GM19452 (cell line): ENCODE results near the gene CD81.

ENCODE experiments used
- ATAC-seq: cut with Tn5 transposase; IDR thresholded peaks from one replicate; pipeline ENCODE4 v1.9.1; 2021; ENCODE audit not compliant: unreplicated experiment

Gene CD81

DNA sequence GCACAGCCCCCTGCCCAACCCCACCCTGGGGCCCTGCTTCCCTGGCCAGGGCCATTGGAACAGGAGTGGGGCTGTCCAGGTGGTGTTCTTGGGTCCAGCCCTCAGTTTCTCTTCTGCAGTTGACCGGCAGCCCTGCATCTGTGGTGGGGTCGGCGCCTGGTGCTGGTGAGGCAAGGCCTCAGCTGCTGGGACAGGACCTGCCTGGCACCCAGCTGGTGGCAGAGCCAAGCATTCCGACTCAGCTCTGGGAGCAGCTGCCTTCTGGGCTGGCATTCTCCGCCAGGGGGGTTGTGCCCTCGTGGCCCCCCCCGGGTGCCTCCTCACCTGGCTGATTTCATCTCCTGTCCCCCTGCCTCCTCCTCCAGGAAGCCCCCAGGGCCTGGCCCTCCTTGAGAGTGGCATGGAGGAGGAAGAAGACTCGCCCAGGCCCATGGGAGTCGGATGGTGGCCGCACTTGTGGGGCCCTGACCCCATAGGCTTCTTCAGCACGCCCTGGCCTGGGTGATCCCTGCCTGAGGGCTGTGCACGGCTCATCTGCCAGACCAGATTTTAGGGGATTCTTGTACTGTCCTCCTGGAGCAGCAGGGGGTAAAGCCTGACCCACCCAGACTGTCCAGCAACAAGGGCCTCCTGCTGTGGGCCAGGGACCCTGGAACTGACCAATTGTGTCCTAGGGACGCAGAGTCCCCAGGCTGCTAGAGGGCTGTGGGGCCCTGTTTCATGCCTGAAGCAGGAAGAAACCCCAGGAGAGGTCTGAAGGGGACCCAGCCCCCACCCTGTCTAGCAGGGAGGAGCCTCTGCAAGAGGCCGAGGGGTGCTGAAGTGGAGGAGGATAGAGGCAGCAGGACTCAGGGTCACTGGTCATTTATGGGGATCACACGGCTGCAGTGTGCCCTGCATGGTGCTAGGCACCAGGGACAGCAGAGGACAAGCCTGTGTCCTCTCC lies 11.6 kb downstream of the CD81 start:
- ATAC-seq, result no peak

- ATAC-seq, result no peak
Observed at GRCh38 chr11:2389377-2390026, 12.4 kb downstream of the CD81 start.

DNA sequence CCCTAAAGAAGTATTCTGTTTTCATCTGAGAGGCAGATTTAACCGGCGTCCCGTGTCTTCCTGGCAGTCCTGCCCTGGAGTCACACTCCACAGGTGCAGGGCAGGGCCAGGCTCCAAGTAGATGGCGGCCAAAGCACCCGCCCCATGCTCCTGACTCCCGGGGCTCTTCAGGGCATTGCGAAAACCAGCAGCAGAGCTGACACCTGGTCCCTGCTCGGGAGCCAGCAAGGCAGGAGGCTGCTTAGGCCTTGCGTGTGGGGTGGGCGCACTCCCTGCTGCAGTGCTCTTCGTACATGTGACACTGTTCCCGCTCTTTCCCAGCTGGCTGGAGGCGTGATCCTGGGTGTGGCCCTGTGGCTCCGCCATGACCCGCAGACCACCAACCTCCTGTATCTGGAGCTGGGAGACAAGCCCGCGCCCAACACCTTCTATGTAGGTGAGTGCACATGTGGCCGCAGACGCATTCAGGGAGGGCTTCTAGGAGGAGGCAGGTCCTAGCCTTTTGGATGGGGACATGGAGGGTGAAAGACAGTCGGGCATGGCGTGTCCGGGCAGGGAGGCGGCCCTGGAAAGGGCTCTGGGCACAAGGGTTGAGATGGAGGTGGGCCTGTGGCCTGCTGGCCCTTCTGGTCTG lies 13.1 kb downstream of the CD81 start:
- ATAC-seq, result no peak

GRCh38 chr11:2390725-2391151 lies 13.6 kb downstream of the CD81 start:
- ATAC-seq, result no peak

DNA sequence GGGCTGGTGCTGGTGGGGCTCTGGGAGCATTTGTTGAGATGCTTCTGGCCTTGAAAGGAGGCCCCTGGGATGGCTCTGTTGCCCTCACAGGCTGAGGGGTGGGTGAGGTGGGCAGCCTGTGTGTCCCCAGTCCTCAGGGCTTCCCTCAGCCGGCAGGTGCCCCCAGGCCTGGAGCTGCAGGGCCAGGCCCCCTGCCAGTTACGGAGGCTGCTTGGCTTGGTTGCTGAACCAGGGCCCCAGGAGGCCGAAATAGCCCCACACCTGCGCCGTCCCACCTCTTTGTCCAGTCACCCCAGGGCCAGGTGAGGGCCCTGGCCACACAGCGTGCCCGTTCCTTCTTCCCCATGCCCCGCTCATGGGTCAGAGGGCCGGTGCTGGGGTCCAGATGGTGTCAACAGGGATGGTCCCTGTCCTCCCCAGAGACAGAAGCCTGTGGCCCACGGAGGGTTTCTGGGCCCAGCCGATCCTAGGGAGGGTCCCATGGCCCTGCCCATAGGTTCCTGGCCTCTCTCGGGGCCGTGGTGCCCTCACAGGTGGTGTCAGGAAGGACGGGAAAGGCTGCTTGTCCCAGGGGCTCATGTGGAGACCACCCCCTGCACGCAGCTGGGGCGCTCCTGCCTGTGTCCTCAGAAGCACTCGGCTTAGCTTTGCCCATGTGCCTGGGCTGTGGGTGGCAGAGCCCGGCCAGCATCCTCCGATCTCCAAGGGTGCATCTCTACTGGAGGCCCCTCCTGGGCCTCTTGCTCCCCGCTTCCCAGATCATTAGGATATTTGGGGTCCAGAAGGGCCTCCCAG lies 14.3 kb downstream of the CD81 start:
- no peak for ATAC-seq

GRCh38 chr11:2392241-2392959 lies 15.3 kb downstream of the CD81 start:
- no peak for ATAC-seq

DNA sequence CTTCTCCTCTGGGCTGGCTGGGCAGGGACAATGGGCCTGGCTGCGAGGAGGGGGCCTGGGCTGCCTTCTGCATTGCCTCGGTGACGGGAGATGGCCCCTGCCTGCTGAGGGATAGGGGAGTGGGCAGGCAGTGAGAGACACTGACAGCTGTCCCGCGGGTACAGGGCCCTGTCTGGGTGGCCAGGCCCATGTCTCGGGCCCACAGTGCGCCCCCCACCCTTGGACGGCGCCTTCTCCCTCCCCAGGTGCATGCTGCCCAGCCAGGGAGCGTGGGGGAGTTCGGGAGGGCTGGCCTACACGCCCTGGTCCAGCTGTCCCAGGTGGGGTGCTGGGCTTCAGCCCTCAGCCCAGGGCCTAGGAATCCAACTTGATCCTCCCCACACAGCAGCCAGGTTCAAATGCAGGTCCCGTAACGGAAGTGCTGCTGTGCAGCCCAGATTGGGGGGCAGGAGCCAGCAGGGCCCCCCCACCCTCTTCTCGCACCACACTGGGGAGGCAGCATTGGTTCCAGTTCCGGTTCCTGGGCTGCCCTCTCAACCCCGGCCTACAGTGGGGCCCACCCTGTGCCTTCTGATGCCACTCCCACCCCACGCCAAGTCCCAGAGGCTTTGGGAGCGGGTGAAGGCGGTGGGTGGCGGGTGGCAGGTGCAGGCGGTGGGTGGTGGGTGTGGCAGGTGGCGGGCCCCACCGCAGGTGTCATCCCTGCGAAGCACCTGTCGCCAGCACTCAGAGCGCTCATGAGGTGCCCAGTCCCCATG lies 16.2 kb downstream of the CD81 start:
- ATAC-seq, result no peak

- ATAC-seq, result no peak
Observed at GRCh38 chr11:2393941-2394817, 17.1 kb downstream of the CD81 start.

GRCh38 chr11:2394818-2395105 lies 17.7 kb downstream of the CD81 start:
- no peak for ATAC-seq

DNA sequence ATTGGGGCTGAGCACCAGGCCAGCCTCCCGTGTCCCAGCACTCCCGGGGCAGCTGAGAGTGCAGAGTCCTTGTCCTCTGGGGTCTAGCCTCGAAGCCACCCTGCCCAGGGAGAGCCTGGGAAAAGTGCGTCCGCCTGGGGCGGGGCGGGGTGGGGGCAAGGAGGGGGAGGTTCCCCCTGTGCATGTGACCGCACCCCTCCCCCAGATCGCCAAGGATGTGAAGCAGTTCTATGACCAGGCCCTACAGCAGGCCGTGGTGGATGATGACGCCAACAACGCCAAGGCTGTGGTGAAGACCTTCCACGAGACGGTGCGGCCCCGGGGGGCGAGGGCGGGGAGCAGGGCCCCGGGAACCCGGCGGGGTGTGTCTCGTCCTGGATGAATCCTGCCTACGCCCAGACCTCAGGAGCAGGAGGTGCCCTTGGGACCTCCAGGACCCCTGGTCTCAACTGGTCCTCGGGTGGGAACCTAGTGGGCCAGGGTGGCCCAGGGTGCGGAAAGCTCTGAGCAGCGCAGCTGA lies 18.2 kb downstream of the CD81 start:
- ATAC-seq, result no peak

DNA sequence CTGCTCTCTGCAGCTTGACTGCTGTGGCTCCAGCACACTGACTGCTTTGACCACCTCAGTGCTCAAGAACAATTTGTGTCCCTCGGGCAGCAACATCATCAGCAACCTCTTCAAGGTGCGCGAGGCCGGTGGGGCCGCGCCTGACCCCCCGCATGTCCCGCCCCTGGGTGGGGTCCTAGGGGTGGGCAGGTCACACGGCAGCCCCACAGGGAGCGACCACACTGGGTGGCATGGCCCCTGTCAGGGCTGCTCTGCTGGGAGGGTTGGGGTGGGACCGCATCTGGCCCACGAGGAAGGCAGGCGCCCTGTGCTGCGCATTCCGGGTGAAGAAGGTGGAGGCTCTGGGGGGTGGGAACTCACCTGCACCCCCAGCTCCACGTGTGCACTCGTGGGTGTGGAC lies 18.7 kb downstream of the CD81 start:
- ATAC-seq, result no peak

DNA sequence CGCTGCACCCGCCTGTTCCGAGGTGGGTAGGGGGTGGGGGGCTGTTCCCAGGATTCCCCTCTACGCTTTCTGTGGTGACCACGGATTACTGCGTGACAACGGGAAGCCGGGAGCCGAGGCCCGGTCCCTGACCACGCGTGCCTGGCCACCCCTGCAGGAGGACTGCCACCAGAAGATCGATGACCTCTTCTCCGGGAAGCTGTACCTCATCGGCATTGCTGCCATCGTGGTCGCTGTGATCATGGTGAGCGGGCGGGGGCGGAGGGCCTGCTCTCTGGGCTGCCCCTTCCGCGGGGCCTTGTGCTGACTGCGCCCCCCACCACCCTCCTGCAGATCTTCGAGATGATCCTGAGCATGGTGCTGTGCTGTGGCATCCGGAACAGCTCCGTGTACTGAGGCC lies 19.4 kb downstream of the CD81 start:
- ATAC-seq, result no peak

DNA sequence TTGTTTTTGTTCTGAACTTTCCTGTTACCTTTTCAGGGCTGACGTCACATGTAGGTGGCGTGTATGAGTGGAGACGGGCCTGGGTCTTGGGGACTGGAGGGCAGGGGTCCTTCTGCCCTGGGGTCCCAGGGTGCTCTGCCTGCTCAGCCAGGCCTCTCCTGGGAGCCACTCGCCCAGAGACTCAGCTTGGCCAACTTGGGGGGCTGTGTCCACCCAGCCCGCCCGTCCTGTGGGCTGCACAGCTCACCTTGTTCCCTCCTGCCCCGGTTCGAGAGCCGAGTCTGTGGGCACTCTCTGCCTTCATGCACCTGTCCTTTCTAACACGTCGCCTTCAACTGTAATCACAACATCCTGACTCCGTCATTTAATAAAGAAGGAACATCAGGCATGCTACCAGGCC lies 19.9 kb downstream of the CD81 start:
- ATAC-seq, result no peak

GRCh38 chr11:2398664-2399355 lies 21.7 kb downstream of the CD81 start:
- ATAC-seq, result no peak

GRCh38 chr11:2399488-2400068 lies 22.5 kb downstream of the CD81 start:
- ATAC-seq, result no peak

GRCh38 chr11:2400069-2400761 lies 23.1 kb downstream of the CD81 start, which contains the start of gene TSSC4:
Gene TSSC4 (plus strand): TSS chr11:2400750. CDS start chr11:2402634, 1,884 bp downstream.
- ATAC-seq, result peak; percentile 83
